Activated T-cell treated with anti-CD3 and anti-CD28 coated beads for 24 hours (primary cell): ENCODE results near the gene ALOX5.

Experiments
- DNase-seq: peaks from one replicate; pipeline ENCODE4 v3.0.0-alpha.2; 2020; ENCODE audit warnings: low read depth

ALOX5 gene

DNA sequence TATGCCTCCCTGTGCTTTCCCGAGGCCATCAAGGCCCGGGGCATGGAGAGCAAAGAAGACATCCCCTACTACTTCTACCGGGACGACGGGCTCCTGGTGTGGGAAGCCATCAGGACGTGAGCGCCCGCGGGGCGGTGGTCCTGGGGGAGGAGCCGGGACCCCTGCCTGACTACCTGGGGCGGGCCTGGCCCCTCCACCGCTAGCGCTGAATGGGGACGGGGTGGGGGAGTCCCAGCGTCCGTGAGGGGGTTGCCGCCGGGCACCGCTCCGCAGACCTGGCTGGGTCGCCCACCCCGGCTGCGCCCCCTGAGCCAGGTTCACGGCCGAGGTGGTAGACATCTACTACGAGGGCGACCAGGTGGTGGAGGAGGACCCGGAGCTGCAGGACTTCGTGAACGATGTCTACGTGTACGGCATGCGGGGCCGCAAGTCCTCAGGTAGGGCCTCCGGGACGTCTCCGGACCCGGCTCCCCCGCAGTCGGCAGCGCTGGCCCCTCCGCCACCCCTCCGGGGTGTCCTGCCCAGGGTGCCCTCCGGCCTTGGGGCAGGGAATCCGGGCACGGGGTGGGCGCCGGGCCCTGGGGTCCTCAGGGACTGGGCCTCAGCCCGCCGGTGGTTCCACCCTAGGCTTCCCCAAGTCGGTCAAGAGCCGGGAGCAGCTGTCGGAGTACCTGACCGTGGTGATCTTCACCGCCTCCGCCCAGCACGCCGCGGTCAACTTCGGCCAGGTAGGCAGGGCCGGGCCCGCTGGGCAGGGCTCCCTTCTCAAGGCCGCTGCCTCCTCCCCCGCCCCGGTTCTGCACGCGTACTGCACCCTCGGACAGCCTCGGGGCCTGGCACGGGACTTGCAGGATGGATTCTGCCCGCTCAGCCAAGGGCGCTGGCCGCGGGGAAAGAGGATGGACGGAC is 69.3 kb downstream of the ALOX5 start:
- no peak for DNase-seq

DNA sequence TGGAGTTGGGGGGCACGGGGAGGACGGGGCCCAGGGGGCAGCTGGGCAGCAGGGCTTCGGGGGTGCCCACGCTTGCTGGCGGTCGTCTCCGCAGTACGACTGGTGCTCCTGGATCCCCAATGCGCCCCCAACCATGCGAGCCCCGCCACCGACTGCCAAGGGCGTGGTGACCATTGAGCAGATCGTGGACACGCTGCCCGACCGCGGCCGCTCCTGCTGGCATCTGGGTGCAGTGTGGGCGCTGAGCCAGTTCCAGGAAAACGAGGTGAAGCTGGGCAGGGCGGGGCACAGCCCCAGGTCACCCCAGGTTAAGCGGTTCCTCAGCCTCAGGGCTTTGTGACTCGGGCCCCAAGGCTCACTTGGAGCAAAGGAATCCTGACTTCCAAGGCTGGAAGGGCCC is 70.0 kb downstream of the ALOX5 start:
- DNase-seq = no peak

- no peak for DNase-seq
Measured at GRCh38 chr10:45444976-45445898, 71.2 kb downstream of the ALOX5 start.

DNA sequence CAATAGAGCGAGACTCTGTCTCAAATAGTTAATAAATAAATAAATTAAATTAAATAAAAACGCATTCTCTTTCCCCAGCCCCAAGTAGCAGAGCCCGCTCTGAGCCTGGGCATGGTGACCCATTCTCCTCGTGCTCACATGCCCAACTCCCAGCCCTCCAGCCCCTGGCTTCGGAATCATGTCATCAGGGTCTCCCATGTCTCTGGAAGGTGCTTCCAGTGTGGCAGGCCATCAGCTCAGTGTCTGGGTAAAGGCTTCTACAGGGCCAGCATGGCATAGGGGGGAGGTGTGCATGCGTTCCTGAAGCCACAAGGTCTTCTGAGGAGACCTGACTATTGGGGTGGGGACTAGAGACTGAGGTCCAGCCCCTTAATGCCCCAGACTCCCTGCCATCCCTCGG is 72.8 kb downstream of the ALOX5 start:
- DNase-seq = no peak

DNA sequence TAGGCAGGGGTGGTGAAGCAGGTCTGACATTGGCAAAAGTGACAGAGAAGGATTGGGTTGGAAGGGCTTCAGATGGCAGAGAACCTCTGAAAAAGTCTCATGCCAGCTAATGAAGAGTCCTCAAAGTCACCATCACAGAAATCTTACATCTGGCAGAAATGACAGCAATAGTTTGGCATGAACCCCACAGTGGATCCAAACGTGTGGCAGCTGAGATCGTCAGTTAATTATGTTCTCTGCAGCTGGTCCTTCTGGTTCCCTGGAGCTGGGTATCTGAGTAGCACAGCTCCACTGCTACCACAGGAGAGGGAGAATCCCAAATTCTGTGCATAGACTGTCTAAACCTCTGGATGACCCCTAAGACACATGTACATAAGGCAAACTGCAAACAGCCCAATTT is 73.4 kb downstream of the ALOX5 start:
- DNase-seq = no peak

DNA sequence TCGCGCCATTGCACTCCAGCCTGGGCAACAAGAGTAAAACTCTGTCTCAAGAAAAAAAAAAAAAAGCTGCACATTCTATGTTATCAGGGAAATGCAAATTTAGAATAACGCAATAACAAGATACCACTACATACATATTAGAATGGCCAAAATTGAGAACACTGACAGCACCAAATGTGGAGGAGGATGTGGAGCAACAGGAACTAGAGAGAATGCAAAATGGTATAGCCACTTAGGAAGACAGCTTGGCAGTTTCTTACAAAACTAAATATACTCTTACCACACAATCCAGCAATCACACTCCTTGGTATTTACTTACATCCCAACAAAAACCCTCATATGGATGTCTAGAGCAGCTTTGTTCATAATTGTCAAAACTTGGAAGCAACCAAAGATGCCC is 76.8 kb downstream of the ALOX5 start:
- DNase-seq = no peak

GRCh38 chr10:45451407-45451806 is 77.4 kb downstream of the ALOX5 start:
- no peak for DNase-seq

- no peak for DNase-seq
Measured at GRCh38 chr10:45452268-45452667, 78.3 kb downstream of the ALOX5 start.

DNA sequence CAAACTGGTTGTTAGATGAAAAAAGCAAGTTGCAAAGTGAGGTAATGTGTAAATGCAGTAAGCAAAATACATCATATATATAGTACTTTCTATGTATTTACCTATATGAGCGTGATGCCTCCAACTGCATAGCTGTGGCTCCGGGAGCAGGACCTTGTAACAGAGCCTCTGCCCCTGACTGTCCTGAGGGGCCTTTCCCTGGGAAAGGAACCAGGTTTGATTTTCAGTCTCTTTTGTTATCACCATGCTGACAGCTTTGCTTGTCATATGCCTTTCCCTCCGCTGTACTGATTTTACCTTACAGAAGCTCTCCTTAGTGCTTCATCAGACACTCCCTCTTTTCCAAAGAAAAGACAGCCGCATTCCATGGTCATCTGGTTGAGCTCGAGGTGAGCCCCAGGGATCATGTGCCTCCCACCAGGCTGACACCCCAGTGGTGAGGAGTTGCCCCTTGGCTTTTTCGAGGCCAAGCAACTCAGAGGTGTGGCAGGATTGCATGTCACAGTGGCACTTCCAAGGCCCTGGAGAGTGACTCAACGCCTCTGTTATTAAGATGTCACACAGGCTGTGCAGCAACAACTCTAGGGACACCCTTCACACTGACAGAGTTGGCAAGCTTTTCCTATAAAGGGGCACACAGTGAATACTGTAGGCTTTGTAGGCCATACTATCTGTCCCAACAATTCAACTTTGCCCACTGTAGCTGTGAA is 78.9 kb downstream of the ALOX5 start:
- DNase-seq = no peak

GRCh38 chr10:45453639-45454255 is 79.7 kb downstream of the ALOX5 start:
- DNase-seq = no peak

GRCh38 chr10:45454262-45454661 is 80.2 kb downstream of the ALOX5 start:
- DNase-seq = no peak

- no peak for DNase-seq
Measured at GRCh38 chr10:45454859-45455258, 80.8 kb downstream of the ALOX5 start.

- no peak for DNase-seq
Measured at GRCh38 chr10:45456233-45456632, 82.2 kb downstream of the ALOX5 start.

GRCh38 chr10:45456822-45457221 is 82.8 kb downstream of the ALOX5 start:
- no peak for DNase-seq

GRCh38 chr10:45457487-45457886 is 83.5 kb downstream of the ALOX5 start:
- DNase-seq = no peak

DNA sequence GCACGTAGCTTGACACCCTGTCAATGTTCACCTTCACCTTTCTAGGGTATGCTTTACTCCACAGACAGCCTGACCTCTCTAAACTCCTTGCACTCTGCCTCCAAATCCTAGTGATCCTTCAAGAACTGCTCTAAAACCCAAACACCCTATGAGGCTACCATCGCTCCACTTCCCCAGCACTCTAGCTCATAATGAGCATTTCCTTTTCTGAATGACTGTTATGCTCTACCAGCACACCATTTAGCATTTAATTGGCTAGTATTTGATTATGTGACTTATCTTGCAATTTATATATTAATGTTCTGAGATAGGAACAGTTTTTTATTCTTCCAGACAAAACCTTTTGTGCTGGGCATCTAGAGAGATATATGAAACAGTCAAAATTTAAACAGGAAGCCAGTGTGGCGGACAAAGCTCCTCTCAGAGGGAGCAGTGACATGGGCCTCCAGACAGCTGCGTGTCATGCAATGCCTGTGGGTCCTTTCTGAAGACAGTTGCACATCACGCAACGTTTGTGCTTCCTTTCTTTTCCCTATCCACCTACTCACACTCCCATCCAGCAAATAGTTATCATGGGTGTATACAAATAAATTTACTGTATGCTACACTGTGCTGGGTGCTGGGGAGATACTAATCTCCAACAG is 86.3 kb downstream of the ALOX5 start:
- DNase-seq = no peak

GRCh38 chr10:45461034-45461433 is 87.0 kb downstream of the ALOX5 start:
- no peak for DNase-seq

DNA sequence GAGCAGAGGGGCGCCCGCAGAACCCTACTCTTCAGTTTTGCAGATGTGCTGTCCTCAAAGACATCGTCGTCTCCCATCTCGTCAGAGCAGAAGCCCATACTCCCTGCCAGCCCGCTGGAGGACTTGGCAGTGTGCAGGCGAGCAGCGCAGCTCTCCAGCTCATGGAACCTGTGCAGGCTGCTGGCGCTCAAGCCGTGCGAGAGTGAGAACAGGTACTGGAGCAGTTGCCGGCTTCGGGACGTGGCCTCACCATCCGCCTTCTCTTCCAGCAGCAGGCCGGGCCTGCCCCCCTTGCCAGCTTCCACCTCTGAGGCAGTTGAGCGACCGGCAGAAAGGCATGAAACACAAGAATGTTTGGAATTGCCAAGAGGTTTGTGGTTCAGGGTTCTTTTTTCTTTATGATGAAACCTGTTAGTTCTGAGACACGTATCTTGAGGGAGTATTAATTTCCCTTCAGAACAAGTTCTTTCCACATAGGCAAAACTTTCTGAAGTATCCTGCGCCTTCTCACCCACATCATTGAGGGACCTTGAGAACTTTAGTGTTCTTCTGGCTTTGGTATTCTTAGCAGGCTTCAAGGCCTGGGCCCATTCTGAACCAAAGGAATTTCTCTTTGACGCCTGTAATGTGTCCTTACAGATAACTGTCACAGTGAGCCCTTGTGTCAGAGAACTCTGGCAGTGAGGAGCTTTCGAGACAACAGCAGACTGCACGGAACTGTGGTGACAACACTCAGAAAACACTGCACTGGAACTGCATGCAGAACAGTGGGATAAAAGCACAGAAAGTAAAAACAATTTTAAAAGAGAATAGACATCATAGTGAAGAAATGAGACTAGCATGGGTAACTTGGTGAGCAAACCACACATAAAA is 89.5 kb downstream of the ALOX5 start:
- no peak for DNase-seq

- peak; percentile 70 for DNase-seq
Measured at GRCh38 chr10:45464958-45465567, 91.0 kb downstream of the ALOX5 start.

DNA sequence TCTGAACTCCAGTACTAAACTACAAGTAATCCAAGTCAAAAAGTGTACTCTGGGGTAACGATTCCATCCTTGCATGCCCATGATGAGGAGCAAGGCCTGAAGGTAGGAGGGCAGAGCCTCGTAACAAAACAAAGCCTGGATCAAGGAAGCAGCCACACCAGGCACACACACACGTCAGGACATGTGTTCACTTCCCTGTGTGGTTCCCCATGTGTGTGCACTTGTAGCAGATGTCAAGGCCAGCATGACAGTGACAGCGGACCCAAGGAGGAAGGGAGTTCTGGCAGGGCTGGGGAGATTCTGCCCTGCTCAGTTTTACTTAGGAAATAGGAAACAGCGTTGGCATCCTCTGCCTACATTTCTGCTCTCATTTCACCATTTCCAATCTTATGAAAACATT is 92.8 kb downstream of the ALOX5 start:
- no peak for DNase-seq
